Endometrial microvascular endothelial cells (primary cell): ENCODE data around the gene KCP. TPM values are rescaled to one million over a fixed set of nuclear protein-coding genes. Genes with fewer than 3 reads are reported as not detected.
"Not testable (repeated sequence)": the region's sequence is repeated elsewhere in the genome, so short reads cannot be mapped to it uniquely, and the experiment has no call there.

Experiments used
- in situ Hi-C: cut with HindIII; loops from 2 replicates; pipeline ENCODE4 v1.10.0; 2017; ENCODE audit warnings: low sequenced_read_pairs, low pct_unique_long_range_greater_than_20kb; ENCODE audit errors: inconsistent ontology term
- total RNA-seq: library from RNA; depleted of rRNA; stranded (reverse); fragments of >200 nt; gene quantifications from one replicate; pipeline ENCODE4 v1.2.3, GENCODE V29; 2015; ENCODE audit errors: inconsistent ontology term

Gene KCP
- total RNA-seq, 1 donor from 2014 or later: 0.37 TPM

DNA sequence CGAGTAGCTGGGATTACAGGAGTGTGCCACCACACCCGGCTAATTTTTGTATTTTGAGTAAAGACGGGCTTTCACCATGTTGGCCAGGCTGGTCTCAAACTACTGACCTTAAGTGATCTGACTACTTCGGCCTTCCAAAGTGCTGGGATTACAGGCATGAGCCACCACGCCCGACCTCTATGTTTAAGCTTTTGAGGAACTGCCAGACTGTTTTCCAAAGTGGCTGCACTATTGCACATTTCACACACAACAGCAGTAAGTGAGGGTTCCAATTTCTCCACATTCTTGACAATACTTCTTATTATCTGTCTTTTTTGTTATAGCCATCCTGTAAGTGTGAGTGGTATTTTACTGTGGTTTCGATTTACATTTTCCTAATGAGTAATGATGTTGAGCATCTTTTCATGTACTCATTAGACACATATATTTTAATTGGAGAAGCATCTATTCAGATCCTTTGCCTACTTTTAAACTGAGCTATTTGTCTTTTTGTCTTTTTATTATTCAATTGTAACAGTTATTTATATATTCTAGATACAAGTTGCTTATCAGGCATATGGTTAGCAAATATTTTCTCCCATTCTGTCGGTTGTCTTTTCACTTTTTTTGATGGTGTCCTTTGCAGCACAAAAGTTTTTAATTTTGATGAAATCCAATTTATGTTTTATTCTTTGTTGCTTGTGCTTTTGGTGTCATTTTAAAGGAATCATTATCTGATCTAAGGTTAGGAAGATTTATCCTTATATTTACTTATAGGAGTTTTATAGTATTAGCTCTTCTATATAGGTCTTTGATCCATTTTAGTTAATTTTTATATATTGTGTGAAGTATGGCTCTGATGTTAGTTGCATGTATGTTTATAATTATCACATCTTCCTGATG is 14.4 kb upstream of the KCP start:
- in situ Hi-C loops: no loop called here

- in situ Hi-C loops: no loop called here
Measured at GRCh38 chr7:128923411-128923800, 12.9 kb upstream of the KCP start.

GRCh38 chr7:128922496-128923410 is 12.2 kb upstream of the KCP start:
- in situ Hi-C loops: no loop called here

GRCh38 chr7:128921866-128922440 is 11.4 kb upstream of the KCP start:
- in situ Hi-C loops: no loop called here

- in situ Hi-C loops: no loop called here
Measured at GRCh38 chr7:128920913-128921582, 10.5 kb upstream of the KCP start.

- in situ Hi-C loops: no loop called here
Measured at GRCh38 chr7:128919881-128920799, 9.6 kb upstream of the KCP start.

GRCh38 chr7:128919241-128919640 is 8.7 kb upstream of the KCP start:
- in situ Hi-C loops: no loop called here

DNA sequence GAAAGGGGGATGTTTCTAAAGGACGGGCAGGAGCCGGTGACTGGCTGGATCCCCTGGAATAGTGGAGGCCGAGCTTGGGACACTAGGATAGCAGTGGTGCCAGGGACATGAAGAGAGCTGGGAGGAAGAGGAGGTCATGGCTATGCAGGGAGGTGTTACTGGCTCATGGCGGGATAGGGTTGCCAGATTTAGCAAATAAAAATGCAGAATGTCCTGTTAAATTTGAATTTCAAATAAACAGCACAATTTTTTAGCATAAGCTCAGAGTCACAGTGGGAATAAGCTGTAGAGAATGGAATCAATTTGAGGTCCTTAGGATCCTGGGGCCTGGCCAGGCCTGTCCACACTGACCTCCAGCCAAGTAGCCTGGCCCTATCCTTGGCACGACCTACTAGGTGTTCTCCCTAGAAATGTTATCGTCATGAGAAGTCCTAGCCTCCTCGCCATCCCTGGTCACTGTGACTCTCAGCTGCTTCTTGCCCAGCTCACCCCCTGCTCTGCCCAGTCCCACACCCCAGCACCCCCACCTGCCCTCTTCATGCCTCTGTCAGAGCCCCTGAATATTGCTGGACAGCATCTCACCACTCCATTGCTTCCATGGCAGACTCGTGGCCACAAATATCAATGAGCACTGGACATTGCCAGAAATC is 7.6 kb upstream of the KCP start:
- in situ Hi-C loops: no loop called here

DNA sequence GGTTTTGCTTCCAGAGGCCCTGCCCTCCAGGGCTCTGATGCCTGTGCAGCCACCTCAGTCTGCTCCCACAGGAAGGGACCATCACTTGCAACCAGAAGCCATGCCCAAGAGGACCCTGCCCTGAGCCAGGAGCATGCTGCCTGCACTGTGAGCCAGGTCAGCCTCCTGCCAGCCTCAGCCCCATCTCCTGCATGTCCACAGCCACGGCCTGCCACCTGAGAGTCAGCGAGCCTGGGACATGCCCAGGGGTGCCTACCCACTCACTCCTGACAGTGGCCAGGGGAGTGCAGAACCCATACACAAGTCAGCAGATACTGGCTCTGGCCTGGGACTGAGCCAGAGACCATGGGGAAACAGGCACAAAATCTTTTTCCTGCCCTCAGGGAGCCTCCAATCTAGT is 6.6 kb upstream of the KCP start:
- in situ Hi-C loops: no loop called here

DNA sequence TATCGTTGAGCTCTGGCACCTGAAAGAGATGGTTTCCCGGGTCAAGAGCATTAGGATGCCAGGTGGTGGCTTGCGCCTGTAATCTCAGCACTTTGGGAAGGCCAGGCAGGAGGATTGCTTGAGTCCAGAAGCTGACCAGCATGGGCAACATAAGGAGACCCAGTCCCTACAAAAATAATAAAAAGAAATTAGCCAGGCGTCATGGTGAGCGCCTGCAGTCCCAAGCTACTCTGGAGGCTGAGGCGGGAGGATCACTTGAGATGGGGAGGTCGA is 6.1 kb upstream of the KCP start:
- in situ Hi-C loops: no loop called here

- in situ Hi-C loops: no loop called here
Measured at GRCh38 chr7:128915841-128916642, 5.5 kb upstream of the KCP start.

GRCh38 chr7:128915271-128915819 is 4.8 kb upstream of the KCP start:
- in situ Hi-C loops: no loop called here

- in situ Hi-C loops: no loop called here
Measured at GRCh38 chr7:128914566-128915151, 4.2 kb upstream of the KCP start.

DNA sequence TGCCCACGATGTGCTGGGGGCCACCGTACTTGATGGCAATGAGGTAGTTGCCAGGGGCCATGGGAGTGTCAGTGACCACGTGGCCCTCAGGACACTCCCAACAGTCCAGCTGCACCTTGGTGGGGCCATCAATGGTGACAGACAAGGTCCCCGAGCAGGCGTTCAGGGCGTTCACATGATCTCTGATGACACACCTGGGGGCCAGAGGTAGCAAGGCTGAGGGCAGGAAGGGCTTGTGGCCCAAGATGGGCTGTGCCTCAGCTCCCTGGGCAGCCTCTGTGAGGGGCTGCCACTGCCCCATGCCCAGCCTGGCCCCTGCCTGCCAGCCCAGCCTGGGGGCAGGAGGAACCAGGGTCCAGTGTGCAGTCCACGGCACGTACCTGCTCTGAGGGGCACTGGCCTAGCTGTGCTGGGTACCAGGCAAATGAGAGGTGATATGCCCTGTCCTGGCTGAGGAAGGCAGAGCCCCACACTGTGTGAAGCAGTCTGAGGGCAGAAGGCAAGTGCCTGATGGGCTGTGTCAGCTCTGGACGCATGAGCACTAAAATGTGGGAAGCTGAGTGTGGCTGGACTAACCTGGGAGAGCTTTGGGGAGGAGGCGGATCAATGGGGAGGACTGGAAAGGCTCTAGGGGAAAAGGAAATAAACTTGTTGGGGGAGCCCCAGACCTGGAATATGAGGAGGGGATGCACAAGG is 3.5 kb upstream of the KCP start:
- in situ Hi-C loops: no loop called here

DNA sequence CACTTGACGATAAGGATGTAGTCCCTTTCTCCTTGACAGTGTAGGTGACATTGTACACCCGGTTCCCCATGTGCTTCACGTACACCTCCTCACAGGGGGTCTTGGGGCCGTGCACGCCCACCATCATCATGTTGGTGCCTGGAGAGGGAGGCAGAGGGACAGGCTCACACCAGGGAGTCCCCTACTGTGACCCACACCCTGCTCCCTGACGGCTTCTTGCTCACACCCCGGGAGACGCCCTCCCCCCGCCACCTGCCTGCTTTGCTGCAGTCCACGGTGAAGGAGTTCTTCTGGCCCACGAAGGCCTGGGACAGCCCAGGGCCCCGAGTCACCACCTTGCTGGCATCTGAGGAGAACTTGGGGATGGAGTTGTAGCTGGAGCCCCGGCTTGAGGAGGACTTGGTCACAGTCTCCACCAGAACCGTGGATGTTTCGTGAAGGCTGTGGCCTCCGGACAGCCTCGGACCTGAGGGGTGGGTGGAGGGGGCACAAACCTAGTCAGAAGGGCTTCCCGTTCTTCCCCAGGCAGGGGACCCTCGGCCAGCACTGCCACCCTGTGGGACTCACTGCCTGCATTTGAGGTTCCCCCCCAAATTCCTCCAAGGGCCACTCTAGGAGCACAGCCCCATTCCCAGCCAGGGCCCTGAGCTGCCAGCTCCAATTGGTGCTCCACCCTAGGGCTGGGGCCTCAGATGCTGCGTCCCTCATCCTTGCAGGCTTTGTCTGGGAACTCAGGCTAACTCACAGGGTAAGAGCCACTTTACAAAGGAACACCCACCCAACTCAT is 2.4 kb upstream of the KCP start:
- in situ Hi-C loops: not testable (repeated sequence)
